Fibroblast of upper back skin (primary cell): ENCODE measurements around the gene SCAF8.
"Not testable (repeated sequence)": the region's sequence is repeated elsewhere in the genome, so short reads cannot be mapped to it uniquely, and the experiment has no call there.

ENCODE experiments used
- DNase-seq: peaks from one replicate; pipeline ENCODE4 v3.0.0-alpha.2; 2013

SCAF8 gene

DNA sequence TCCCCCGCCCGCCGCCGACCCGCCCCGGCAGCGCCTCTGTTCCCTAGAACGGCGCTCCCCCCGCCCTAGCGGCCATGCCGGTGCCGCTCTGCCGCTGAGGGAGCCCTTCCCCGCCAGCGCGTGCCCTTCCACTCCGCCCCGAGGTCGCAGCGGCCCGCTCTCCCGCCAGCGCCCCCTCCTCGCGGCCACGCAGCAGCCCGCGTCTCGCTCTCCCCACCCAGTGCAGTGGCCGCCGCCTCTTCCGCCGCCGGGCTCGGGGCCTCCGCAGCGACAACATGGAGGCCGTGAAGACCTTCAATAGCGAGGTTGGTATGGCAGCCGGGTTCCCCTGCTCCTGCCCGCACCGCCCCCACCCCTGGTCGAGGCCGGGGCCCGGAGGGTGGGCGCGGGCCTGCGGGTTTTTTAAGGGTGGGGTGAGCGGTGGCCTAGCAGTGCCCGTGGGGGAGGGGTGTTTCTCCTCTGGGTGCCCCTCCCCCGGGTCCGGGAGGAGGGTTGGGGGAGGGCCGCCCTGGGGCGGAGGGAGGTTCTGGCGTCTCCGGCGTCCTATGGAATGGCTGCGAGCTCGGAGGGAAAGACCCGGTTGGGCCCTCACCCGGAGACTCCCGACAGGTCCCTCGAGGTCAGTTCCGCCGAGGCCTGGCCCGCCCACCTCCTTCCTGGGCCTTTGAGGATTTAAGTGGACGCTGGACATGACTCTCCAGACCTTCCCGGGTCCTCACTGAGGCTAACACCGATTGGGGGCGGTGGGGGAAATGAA, 588 bp downstream of the SCAF8 start:
- peak; percentile 95 for DNase-seq

DNA sequence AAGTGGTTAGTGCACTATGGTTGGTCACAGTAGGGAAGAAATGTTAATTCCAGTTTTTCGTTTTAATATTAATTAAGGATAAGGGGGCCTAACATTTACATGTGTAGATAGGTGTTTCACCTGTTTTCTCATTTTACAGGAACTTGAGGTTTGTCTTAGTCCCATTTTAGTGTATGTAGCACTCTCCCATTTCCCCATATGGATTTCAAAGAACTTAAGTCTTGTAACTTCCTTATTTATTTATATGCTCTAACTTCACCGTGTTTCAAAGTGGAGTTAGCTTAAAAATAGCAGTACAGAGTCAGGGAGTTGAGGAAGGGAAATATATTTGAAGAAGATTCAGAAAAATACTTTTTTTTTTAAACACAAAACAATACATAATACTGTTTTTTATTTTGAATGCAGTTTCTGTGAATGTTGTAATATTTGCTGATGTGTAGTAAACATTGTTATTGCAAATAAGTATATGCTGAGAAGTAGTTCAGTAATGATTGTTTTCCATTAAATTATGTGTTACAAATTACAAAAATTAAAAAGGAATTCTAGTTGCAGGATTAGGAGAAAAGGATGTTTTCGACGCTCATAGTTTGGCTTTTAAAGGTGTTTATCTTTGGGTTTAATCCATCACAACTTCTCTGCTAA, 3.5 kb downstream of the SCAF8 start:
- DNase-seq: no peak

DNA sequence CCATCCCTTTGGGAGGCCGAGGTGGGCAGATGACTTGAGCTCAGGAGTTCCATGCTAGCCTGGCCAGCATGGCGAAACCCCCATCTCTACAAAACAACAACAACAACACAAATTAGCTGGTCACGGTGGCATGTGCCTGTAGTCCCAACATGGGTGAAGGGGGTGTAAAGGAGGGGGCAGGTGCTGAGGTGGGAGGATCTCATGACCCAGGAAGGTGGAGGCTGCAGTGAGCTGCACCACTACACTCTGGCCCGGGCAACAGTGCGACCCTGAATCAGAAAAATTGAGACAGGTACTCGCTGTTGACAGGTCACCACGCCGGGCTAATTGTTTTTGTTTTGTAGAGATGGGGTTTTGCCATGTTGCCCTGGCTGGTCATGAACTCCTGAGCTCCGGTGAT, 4.2 kb downstream of the SCAF8 start:
- no peak for DNase-seq

DNA sequence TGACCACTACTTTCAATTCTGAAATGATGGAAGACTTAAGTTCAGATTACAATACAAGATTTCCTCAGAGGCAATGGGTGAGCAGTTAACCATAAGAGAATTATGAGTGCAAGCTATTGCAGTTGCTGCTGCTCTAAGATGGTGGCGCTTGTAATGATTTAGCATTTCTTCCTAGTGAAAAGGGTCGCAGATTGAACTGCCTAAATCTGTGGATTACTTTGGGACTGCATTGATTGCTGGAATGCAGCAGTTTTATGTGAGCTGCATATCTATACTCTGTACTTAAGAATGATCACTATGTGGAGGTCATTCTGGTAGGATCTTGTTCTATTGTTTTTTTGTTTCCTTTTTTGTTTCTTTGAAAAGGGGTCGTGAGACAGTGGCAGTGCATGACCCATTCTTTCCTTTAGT, 5.3 kb downstream of the SCAF8 start:
- no peak for DNase-seq

DNA sequence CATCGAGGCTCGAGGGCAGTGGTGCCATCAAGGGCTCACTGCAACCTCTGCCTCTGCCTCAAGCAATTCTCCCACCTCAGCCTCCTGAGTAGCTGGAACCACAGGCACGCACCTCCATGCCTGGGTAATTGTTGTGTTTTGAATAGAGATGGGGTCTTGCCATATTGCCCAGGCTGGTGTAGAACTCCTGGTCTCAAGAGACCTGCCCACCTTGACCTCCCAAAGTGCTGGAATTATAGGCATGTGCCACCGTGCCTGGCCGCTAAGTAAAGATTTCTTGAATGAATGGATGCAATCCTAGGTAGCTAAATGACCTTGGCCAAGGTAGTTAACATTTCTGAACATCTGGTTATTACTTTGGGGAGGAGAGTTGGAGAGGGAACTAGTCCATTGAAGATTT, 7.4 kb downstream of the SCAF8 start:
- no peak for DNase-seq

DNA sequence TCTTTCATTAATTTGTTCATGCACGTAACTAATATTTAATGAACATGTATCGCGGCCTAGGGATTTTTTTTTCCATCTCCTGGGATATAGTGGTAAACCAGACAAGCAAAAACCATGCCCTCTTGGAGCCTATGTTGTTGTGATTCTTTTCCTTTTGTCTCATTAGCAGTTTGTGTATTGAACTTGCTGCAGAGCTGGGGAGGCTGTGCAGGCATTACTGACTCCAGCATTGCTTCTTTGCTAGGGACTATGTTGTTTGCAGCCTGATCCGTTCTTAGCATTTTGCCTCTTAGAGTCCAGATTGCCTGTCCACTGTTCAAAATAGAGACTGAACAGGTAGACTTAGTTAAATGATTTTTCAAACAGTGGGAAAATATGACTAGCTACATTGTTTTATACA, 9.7 kb downstream of the SCAF8 start:
- DNase-seq: no peak

DNA sequence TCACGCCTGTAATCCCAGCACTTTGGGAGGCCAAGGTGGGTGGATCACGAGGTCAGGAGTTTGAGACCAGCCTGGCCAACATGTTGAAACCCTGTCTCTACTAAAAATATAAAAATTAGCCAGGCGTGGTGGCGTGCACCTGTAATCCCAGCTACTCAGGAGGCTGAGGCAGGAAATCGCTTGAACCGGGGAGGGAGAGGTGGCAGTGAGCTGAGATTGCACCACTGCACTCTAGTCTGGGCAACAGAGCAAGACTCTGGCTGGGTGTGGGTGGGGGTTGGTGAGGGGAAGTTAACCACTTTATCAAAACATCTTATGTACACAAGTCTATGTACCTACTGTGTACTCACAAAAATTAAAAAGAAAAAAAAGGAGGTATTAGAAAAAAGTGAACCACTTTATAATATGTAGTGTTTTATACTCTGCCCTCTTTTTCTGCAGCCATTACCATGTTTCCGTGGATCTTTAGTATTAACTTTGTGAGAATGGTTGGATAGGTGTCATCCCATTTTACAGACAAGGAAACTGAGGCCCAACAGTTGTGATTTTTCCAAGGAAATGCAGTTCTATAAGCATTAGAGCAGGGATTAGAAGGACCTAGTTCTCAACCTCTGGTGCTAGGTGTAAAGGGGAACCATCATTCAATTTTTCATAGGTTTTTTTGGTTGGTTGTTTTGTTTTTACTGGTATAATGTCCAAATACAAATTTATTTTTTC, 11.0 kb downstream of the SCAF8 start:
- DNase-seq: not testable (repeated sequence)

DNA sequence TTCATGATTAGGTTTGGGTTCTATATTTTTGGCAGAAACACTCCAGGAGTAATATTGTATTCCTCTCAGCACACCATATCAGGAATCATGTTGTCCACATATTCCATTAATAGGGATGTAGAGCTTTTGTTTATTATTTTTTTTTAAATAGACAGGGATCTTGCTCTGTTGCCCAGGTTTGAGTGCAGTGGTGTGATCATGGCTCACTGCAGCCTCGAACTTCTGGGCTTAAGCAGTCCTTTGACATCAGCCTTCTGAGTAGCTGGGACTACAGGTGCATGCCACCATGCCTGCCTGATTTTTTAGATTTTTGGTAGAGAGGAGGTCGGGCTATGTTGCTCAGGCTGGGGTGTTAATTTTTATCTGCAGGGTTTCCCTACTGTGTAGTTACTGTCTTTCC, 12.0 kb downstream of the SCAF8 start:
- no peak for DNase-seq

DNA sequence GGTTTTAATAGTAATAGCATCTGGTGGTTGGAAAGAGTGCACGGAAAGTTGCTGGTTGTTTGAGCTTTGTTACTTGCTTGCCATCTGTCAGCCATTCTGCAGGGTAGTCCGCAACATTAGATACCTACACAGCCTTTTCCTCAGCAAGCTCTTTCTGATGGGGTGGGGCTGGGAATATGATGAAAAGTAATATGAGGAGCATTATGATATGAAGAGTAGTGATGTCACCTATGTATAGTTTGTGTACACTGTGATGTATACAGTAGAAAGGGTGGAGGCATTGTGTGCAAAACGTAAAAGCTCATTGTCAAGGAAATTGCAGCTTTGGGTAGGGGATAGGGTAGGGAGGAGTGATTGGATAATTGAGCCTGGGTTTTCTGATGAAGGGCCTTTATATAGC, 16.1 kb downstream of the SCAF8 start:
- DNase-seq: no peak

DNA sequence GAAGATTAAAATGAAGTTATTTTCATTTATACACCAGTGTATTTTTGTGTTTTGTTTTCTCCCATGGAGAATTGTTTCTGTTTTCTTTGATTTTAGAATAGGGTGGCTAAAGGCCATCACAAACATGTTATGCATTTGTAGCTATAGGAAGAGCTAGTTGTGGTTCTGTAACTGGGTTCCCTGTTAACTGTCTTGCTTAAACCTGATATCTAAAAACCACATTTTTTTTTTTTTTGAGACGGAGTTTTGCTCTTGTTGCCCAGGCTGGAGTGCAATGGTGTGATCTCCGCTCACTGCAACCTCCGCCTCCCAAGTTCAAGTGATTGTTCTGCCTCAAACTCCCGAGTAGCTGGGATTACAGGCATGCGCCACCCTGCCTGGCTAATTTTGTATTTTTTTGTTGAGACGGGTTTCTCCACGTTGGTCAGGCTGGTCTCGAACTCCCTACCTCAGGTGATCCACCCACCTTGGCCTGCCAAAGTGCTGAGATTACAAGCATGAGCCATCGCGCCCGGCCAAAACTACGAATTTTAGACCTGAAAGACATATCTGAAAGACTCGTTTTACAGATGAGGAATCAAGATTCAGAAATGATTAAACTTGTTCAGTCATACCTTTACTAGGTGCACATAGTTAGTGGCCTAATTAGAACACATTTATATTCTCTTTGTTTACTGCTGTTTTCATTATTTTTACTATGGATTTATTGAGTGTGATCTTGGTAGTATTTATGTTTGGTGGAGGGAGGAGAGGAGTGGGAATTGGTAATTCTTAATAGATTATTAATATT, 18.0 kb downstream of the SCAF8 start:
- DNase-seq: no peak

DNA sequence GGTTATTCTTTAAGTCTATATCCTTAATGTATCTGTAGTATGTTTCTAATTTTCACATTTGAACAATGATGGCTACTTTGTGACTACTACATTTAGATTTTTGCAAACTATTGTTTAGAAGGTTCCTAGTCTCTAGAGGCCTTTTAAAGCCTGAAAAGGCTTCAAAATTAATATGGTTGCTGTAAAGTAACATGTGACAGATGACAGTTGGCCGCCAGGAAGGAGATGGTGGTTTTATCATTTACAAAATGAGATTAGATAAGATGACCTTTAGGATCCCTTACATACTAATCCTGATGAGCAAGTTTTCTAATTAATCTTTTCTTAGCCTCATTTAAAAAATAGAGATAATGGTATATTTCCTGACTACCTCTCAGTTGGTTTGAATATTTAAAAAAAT, 18.8 kb downstream of the SCAF8 start:
- DNase-seq: no peak

DNA sequence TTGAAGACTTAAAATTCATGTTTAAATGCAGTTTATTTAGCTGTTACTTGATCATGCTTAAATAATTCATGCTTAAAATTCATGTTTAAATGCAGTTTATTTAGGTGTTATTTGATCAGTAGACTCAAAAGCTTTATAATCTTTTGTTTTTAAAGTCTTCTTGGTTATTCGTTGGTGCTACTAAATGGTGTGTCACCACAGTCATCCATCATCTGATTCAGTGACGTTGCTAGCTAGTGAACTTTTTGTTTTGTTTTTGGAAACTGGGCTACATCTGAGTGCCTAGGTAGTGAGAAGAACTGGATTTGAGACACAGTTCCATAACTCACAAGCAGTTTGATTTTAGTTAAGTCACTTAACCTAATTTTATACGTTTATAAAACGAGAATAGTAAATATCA, 20.9 kb downstream of the SCAF8 start:
- peak; percentile 31 for DNase-seq

DNA sequence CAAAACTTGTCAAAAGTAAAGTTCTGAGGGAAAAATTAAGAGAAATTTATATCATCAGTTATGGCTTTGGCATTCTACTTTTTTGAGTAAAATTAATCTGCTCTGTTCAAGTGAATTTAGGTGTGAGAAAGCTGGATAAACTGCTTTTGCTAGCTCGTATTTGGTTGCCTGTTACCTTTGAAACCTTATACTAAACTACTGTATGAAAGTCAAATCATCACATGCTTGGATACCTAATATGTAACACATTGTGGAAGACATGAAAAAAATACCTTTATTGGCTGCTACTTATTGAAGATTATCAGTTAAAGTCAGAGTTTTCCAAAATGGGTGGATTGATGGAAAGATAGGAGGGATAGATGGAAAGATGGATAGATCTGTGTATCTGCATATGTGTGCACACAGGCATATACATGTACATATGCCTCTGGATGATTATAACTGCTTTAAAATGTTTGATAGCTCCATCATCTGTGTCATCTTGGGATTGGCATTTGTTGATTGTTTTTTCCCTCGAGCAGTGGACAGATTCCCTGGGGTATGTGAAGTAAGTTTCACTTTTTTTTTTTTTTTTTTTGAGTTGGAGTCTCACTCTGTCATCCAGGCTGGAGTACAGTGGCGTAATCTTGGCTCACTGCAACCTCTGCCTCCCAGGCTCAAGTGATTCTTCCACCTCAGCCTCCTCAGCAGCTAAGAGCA, 24.3 kb downstream of the SCAF8 start:
- no peak for DNase-seq

DNA sequence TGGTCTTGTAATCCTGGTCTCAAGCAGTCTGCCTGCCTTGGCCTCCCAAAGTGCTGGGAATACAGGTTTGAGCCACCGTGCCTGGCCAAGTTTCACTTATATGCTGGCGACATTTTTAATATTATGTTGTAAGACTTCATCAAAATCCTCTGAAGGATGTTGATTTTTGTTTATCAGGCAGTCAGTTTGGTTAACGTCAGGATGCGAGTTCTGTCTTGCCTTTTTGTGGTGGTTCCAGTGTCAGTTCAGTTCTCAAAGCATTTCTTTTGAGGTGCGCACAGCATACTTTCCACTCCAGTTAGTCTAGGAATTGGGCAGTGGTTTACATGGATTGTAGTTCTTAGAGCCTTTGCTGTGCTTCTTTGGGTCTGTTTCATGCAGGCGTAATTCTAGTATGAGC, 24.9 kb downstream of the SCAF8 start:
- DNase-seq: no peak

DNA sequence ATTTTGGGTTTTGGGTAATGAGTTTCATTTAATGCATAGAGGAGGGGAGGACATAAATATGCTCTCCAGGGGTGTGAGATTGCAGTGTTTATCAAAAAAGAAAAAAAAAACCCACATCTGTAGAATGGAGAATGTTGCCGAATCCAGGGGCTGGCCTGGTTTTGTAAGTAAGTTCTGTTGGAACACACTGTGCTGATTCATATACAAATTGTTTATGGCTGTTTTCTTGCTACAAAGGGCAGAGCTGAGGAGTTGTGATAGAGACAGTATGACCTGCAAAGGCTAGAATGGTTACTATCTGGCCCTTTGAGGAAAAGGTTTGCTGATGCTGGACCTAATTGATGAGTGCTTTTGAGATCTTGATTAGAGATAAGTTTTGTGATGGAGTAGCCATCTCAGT, 30.4 kb downstream of the SCAF8 start:
- DNase-seq: no peak

DNA sequence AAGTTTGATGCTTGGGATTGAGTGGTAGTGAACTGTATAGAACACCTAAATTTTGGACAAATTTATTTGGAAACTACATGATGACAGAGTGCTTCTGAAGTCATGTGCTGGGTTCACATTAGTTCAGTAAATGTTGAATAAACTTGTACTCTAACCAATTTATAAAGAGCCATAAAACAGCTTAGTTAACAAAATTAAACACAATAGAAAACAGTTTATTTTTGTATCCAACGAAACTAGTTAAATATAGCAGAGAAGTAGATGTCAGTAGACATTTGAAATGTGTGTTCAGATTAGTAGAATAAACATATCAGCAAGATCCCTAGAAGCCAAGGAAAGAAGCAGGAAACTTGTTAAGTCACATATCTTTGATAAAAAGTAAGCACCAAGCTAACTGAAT, 32.1 kb downstream of the SCAF8 start:
- no peak for DNase-seq

DNA sequence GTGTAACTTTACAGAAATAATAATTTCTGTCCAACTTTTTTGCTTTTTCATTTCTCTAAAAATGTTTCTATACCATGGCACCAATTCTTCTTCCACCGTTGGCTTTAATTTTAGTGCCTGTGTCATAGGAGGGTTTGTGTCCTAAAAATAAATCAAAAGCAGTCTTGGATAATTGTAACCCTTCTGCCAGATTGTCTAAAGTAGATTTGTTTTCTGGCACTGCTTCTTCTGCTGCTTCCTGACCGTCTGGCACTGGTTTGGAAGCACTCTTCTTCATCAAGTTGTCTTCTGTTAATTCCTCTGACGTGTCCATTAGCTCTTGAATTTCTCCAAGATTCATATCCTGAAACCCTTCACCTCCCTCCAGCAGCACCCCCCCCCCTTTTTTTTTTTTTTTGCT, 33.1 kb downstream of the SCAF8 start:
- peak; percentile 31 for DNase-seq

DNA sequence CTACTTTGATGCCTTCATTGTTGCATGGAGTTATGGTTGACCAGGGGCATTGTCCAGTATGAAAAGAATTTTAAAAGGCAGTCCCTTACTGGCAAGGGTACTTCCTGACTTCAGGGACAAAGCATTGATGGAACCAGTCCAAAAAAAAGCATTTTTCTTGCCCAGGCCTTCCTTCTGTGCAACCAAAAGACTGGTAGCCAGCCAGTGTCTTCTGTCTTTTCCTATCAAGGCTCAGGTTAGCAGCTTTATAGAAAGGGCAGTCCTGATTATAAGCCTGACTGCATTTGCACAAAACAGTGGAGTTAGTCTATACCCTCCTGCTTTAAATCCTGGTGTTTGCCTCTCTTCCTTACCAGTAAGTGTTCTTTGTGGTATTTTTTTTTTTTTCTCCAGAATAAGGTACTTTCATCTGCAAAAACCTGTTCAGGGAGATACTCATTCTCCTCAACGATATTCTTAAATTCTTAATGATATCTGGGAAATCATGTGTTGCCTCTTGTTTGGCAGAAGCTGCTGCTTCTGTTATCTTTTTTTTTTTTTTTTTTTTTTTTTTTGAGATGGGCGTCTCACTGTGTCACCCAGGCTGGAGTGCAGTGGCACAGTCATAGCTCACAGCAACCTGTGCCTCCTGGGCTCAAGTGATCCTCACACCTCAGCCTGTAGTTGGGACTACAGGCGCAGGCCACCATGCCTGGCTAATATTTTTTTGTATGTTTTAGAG, 33.9 kb downstream of the SCAF8 start:
- no peak for DNase-seq

DNA sequence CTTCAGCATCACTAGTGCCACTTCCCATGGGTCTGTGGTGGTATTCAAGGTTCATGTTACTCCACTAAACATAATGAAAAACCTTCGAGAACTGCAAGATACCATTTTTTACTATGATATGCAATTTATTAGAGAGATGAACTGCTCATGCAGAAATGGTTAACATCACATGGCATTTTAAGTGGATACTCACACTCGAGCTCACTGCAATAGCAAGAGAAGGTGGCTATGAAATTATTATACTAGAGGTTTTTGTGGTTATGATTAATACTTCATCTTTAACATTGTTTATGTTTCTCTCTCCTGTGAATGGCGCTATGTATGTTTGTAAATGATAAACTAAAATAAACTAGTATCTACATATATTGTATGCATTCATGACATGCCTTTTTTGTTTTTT, 35.1 kb downstream of the SCAF8 start:
- no peak for DNase-seq

DNA sequence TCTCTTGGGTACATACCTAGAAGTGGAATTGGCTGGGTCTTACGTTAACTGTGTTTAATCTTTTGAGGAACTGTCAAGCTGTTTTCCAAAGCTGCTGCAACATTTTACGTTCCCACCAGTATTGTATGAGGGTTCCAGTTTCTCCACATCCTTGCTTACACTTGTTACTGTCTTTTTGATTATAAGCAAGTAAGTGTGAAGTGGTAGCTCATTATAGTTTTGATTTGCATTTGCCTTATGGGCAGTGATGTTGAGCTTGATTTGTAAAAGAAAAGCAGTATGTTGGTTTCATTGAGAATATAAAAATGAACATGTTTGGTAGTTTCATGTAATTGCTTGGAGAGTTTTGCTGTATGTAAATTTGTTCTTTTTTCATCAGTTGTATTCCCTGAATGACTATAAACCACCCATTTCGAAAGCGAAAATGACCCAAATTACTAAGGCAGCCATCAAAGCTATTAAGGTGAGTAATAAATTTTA, 40.4 kb downstream of the SCAF8 start:
- no peak for DNase-seq

DNA sequence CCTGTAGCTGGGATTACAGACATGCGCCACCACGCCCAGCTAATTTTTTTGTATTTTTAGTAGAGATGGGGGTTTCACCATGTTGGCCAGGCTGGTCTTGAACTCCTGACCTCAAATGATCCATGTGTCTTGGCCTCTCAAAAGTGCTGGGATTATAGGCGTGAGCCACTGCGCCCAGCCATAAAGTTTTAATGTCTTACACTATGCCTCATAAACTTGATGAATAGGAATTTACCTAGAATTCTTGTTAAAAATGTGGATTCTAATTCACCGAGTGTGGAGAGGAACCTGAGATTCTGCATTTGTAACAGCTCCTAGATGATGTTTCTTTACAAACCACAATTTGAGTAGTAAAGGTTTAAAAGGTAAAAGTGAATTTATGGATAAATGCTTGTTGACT, 45.9 kb downstream of the SCAF8 start:
- not testable (repeated sequence) for DNase-seq

DNA sequence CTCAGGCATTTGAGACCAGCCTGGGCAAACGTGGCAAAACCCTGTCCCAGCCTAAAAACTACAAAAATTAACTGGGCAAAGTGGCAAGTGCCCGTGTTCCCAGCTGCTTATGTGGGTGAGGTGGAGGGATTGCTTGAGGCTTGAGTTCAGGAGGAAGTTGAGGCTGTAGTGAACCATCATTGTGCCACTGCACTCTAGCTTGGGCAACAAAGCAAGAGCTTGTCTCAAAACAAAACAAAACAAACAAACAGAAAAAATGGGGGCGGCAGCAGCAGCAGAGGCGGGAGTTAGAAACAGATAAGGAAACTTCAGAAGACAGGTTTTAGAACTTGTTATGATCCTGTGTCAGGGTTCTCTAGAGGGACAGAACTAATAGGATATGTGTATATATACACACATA, 49.0 kb downstream of the SCAF8 start:
- DNase-seq: no peak
